SK-N-SH (cell line): ENCODE measurements around the gene GBX1. TPM values are rescaled to one million over a fixed set of nuclear protein-coding genes. Genes with fewer than 3 reads are reported as not detected.
A peak's percentile ranks its signal among the peaks of the same experiment; 100 is the strongest.

Experiments used
- CTCF ChIA-PET: fragments of 300-600, 350-600 bp; formaldehyde crosslinking; extraction: SDS; loops from one replicate; lab custom pipeline; 2021; lab: Yijun Ruan, JAX
- POLR2A ChIA-PET: fragments of 350-600 bp; sonication (Branson Sonifier 250); formaldehyde crosslinking; extraction: SDS; loops from one replicate; lab custom pipeline; 2020; ENCODE audit warnings: antibody characterized with exemption, inconsistent platforms; lab: Yijun Ruan, JAX
- DNase-seq: peaks from one replicate; pipeline ENCODE4 v3.0.0; 2012
- H2AFZ ChIP-seq: fragments of 200-600 bp; sonication (generic); 2 replicates; pipeline ENCODE4 v1.8.1; 2016; ENCODE audit warnings: antibody characterized with exemption, mild to moderate bottlenecking, low read depth
- H3F3A ChIP-seq: fragments of 200-600 bp; sonication (generic); replicated peaks from 2 replicates; pipeline ENCODE3; 2016; ENCODE audit warnings: antibody characterized with exemption, mild to moderate bottlenecking; ENCODE audit not compliant: insufficient read depth
- H3K27ac ChIP-seq, 2 experiments: fragments of 200-500 bp in 1 of 2; fragments of 200-600 bp in 1 of 2; sonication (Bioruptor generic) in 1 of 2; sonication (generic), shearing (Covaris generic) in 1 of 2; 2 replicates each; pipeline versions ENCODE4 v1.5.1 to v1.6.1; 2014 to 2016; ENCODE audit warnings: low read depth in 2 of 2, inconsistent platforms in 1 of 2, low read length in 1 of 2, mild to moderate bottlenecking in 1 of 2, mixed read lengths in 1 of 2
- H3K27me3 ChIP-seq: fragments of 200-600 bp; sonication (generic), shearing (Covaris generic); 2 replicates; pipeline ENCODE4 v1.6.1; 2016; ENCODE audit warnings: mixed run types; ENCODE audit not compliant: insufficient read depth
- H3K36me3 ChIP-seq, 2 experiments: fragments of 200-500 bp in 1 of 2; fragments of 200-600 bp in 1 of 2; sonication (Bioruptor generic) in 1 of 2; sonication (generic) in 1 of 2; replicated peaks in 1 of 2; 2 replicates each; pipeline versions ENCODE3 to v1.5.1; 2014 to 2016; ENCODE audit warnings: low read length in 1 of 2, mild to moderate bottlenecking in 1 of 2; ENCODE audit not compliant: insufficient read depth in 2 of 2, control insufficient read depth in 1 of 2
- H3K4me1 ChIP-seq, 2 experiments: fragments of 200-500 bp in 1 of 2; fragments of 200-600 bp in 1 of 2; sonication (Bioruptor generic) in 1 of 2; sonication (generic), shearing (Covaris generic) in 1 of 2; 2 replicates each; pipeline versions ENCODE4 v1.5.1 to v1.6.1; 2014 to 2016; ENCODE audit warnings: low read depth in 1 of 2, low read length in 1 of 2, mixed run types in 1 of 2; ENCODE audit not compliant: insufficient read depth in 2 of 2, control insufficient read depth in 1 of 2
- H3K4me2 ChIP-seq: fragments of 200-600 bp; sonication (generic), shearing (Covaris generic); 2 replicates; pipeline ENCODE4 v1.6.1; 2017; ENCODE audit warnings: mixed run types
- H3K4me3 ChIP-seq, 2 experiments: fragments of 200-500 bp in 1 of 2; fragments of 200-600 bp in 1 of 2; sonication (Bioruptor generic) in 1 of 2; sonication (generic), shearing (Covaris generic) in 1 of 2; 2 replicates each; pipeline versions ENCODE4 v1.5.1 to v1.8.1; 2014 to 2016; ENCODE audit warnings: low read depth in 2 of 2, inconsistent platforms in 1 of 2, low read length in 1 of 2, mild to moderate bottlenecking in 1 of 2, mixed read lengths in 1 of 2, moderate library complexity in 1 of 2
- H3K79me2 ChIP-seq: fragments of 200-600 bp; sonication (generic); 2 replicates; pipeline ENCODE4 v1.8.1; 2017; ENCODE audit warnings: mild to moderate bottlenecking; ENCODE audit not compliant: insufficient read depth
- H3K9ac ChIP-seq: fragments of 200-600 bp; sonication (generic); 2 replicates; pipeline ENCODE4 v1.6.1; 2017; ENCODE audit warnings: mixed run types
- H3K9me2 ChIP-seq: fragments of 200-600 bp; sonication (generic); 2 replicates; pipeline ENCODE4 v1.6.1; 2017; ENCODE audit warnings: mixed run types
- H3K9me3 ChIP-seq: fragments of 200-600 bp; sonication (generic); 2 replicates; pipeline ENCODE4 v1.6.1; 2017; ENCODE audit warnings: mixed run types, mild to moderate bottlenecking, moderate library complexity
- H4K20me1 ChIP-seq: fragments of 200-600 bp; sonication (generic); 2 replicates; pipeline ENCODE4 v1.6.1; 2017; ENCODE audit warnings: mild to moderate bottlenecking, mixed run types; ENCODE audit not compliant: insufficient read depth
- CHD2 ChIP-seq: fragments of 150-350 bp; IDR thresholded peaks from 2 replicates; pipeline ENCODE4 v1.6.1; 2018; ENCODE audit warnings: low read length; ENCODE audit not compliant: partially characterized antibody
- CTCF ChIP-seq: fragments of 200-600 bp; sonication (generic); IDR thresholded peaks from 2 replicates; pipeline ENCODE4 v1.6.1; 2017; ENCODE audit warnings: antibody characterized with exemption, mild to moderate bottlenecking, moderate library complexity
- EZH2phosphoT487 ChIP-seq: fragments of 200-600 bp; sonication (generic); IDR thresholded peaks from 2 replicates; pipeline ENCODE4 v1.6.1; 2017; ENCODE audit warnings: low read depth, mixed run types, mild to moderate bottlenecking, antibody characterized with exemption, moderate library complexity, borderline replicate concordance
- FOXM1 ChIP-seq: IDR thresholded peaks from 2 replicates; pipeline ENCODE4 v1.4.0; 2012; ENCODE audit warnings: low read depth, mild to moderate bottlenecking
- GATA2 ChIP-seq: sonication (generic); formaldehyde crosslinking; IDR thresholded peaks from 2 replicates; pipeline ENCODE4 v1.5.0; 2020; ENCODE audit warnings: mild to moderate bottlenecking, missing genetic modification reagents
- IRF3 ChIP-seq: fragments of 150-350 bp; IDR thresholded peaks from 2 replicates; pipeline ENCODE4 v1.6.1; 2016; ENCODE audit warnings: mild to moderate bottlenecking, low read depth, low read length
- JUND ChIP-seq: IDR thresholded peaks from 2 replicates; pipeline ENCODE4 v1.4.0; 2012
- MEF2A ChIP-seq: IDR thresholded peaks from 2 replicates; pipeline ENCODE4 v1.4.0; 2012; ENCODE audit warnings: low read depth, borderline replicate concordance
- MXI1 ChIP-seq: IDR thresholded peaks from 2 replicates; pipeline ENCODE4 v1.6.1; 2012; ENCODE audit warnings: mild to moderate bottlenecking, low read depth, low read length, improper control_type of control experiment
- NFIC ChIP-seq: IDR thresholded peaks from 2 replicates; pipeline ENCODE4 v1.4.0; 2012; ENCODE audit warnings: borderline replicate concordance
- PBX3 ChIP-seq: IDR thresholded peaks from 2 replicates; pipeline ENCODE4; 2012
- POLR2AphosphoS5 ChIP-seq: IDR thresholded peaks from 2 replicates; pipeline ENCODE4 v1.6.1; 2012; ENCODE audit warnings: low read depth, low read length
- RCOR1 ChIP-seq: fragments of 150-350 bp; IDR thresholded peaks from 2 replicates; pipeline ENCODE4 v1.6.1; 2017; ENCODE audit warnings: antibody characterized with exemption, low read length
- SMC3 ChIP-seq: IDR thresholded peaks from 2 replicates; pipeline ENCODE4 v1.6.1; 2012; ENCODE audit warnings: low read depth, low read length, improper control_type of control experiment
- TCF12 ChIP-seq: IDR thresholded peaks from 2 replicates; pipeline ENCODE4 v1.4.0; 2012
- USF1 ChIP-seq: IDR thresholded peaks from 2 replicates; pipeline ENCODE4 v1.4.0; 2012; ENCODE audit warnings: low read depth, borderline replicate concordance
- YY1 ChIP-seq: IDR thresholded peaks from 2 replicates; pipeline ENCODE4 v1.4.0; 2012; ENCODE audit warnings: low read depth, mild to moderate bottlenecking
- ZBTB33 ChIP-seq: IDR thresholded peaks from 2 replicates; pipeline ENCODE4 v1.4.0; 2012; ENCODE audit warnings: low read depth, borderline replicate concordance
- WGBS: methylation state at CpG from one replicate; pipeline ENCODE4 v1.1.6; 2017; ENCODE audit warnings: low lambda C conversion rate; 5-methylcytosine and 5-hydroxymethylcytosine counted together
- polyA plus RNA-seq, 3 experiments: library from polyadenylated mRNA; depleted of rRNA; stranded (reverse); fragments of >200 nt; gene quantifications; 2 replicates each; pipeline ENCODE4 v1.2.3, GENCODE V29; 2012

GBX1 gene
- polyA plus RNA-seq, 1 of the 3 experiments (the other 2 are of a cell fraction): not detected

- Histone ChIP-seq H3F3A (no peaks in the 10 kb centered on the region), H3K9ac (no peak overlapping the region), H3K9me3 (no peaks in the 10 kb centered on the region), H2AFZ (no peak overlapping the region), H3K27ac (no peak overlapping the region), H3K79me2 (no peaks in the 10 kb centered on the region), H4K20me1 (no peaks in the 10 kb centered on the region), H3K27me3 (no peaks in the 10 kb centered on the region), H3K9me2 (no peaks in the 10 kb centered on the region), H3K4me2 (no peak overlapping the region), H3K4me1 (peaks cover 0 to 17% of the 10 kb centered on the region in 2 experiments; a peak in 1 of 4 replicates), H3K4me3 (no peak overlapping the region), H3K36me3 (peaks cover 9 to 93% of the 10 kb centered on the region in 2 experiments)
- POLR2A ChIA-PET: no interaction called here
- no peak for DNase-seq
- TF ChIP-seq USF1 (no peak), EZH2phosphoT487 (no peak), JUND (no peak), NFIC (no peak), CTCF (no peak), CHD2 (no peak), PBX3 (no peak), POLR2AphosphoS5 (no peak), MXI1 (no peak), TCF12 (no peak), RCOR1 (no peak)
- CTCF ChIA-PET: interaction anchor here (0.9 to 10.0 kb wide), 7 partner anchors 10 to 107 kb away, joined by 3 to 73 read pairs (median 10); partner anchors contain the start of gene GBX1
- WGBS: 96% methylated on average over 8 of the region's 11 CpGs
Observed at GRCh38 chr7:151137791-151138152, 29.7 kb downstream of the GBX1 start.

- CTCF ChIA-PET: interaction anchor here (0.9 to 10.0 kb wide), 7 partner anchors 9 to 107 kb away, joined by 3 to 73 read pairs (median 10); partner anchors contain the start of gene GBX1
- TF ChIP-seq YY1 (no peak), MEF2A (no peak), USF1 (no peak), SMC3 (no peak), EZH2phosphoT487 (no peak), RCOR1 (no peak), FOXM1 (no peak), GATA2 (no peak), MXI1 (no peak), IRF3 (no peak), NFIC (no peak), ZBTB33 (no peak)
Observed at GRCh38 chr7:151137076-151137675, 30.3 kb downstream of the GBX1 start.

More at GRCh38 chr7:151137076-151137675, 30.3 kb downstream of the GBX1 start:
- Histone ChIP-seq H3K36me3 (peaks cover 9 to 93% of the 10 kb centered on the region in 2 experiments), H3K79me2 (no peaks in the 10 kb centered on the region), H3K4me3 (no peak overlapping the region), H3F3A (no peaks in the 10 kb centered on the region), H3K27me3 (no peaks in the 10 kb centered on the region), H2AFZ (no peak overlapping the region), H3K4me2 (no peak overlapping the region), H3K9ac (no peak overlapping the region), H3K4me1 (peaks cover 0 to 23% of the 10 kb centered on the region in 2 experiments; a peak in 1 of 4 replicates), H3K9me3 (no peaks in the 10 kb centered on the region), H3K27ac (no peak overlapping the region), H4K20me1 (no peaks in the 10 kb centered on the region), H3K9me2 (no peaks in the 10 kb centered on the region)
- peak; percentile 54 for DNase-seq
- POLR2A ChIA-PET: no interaction called here
- 95% methylated on average over 22 of the region's 22 CpGs for WGBS
